Karpas-422 (cell line): ENCODE data around the gene CACNB3. TPM values are rescaled to one million over a fixed set of nuclear protein-coding genes. Genes with fewer than 3 reads are reported as not detected.

Experiments used
- DNase-seq: peaks from one replicate; pipeline ENCODE4 v3.0.0-alpha.2; 2015
- H2AFZ ChIP-seq: fragments of 200-600 bp; sonication (generic); 2 replicates; pipeline ENCODE4 v1.6.1; 2014; ENCODE audit warnings: antibody characterized with exemption, low read length, mixed read lengths
- H3K27ac ChIP-seq: fragments of 200-600 bp; sonication (generic); 2 replicates; pipeline ENCODE4 v1.5.1; 2014; ENCODE audit warnings: mild to moderate bottlenecking, low read length, moderate library complexity
- H3K27me3 ChIP-seq: fragments of 200-600 bp; sonication (generic); 2 replicates; pipeline ENCODE4 v1.6.1; 2014; ENCODE audit warnings: low read length, mixed read lengths
- H3K36me3 ChIP-seq: fragments of 200-600 bp; sonication (generic); 2 replicates; pipeline ENCODE4 v1.6.1; 2014; ENCODE audit warnings: low read length, mixed read lengths; ENCODE audit not compliant: insufficient read depth
- H3K4me1 ChIP-seq: fragments of 200-600 bp; sonication (generic); 2 replicates; pipeline ENCODE4 v1.6.1; 2014; ENCODE audit warnings: mild to moderate bottlenecking, low read length, mixed read lengths
- H3K4me2 ChIP-seq: fragments of 200-600 bp; sonication (generic); 2 replicates; pipeline ENCODE4 v1.6.1; 2014; ENCODE audit warnings: low read length, low read depth, mild to moderate bottlenecking; ENCODE audit not compliant: poor library complexity, severe bottlenecking
- H3K4me3 ChIP-seq: fragments of 200-600 bp; sonication (generic); 2 replicates; pipeline ENCODE4 v1.5.1; 2014; ENCODE audit warnings: mild to moderate bottlenecking, antibody characterized with exemption, low read length, mixed read lengths
- H3K79me2 ChIP-seq: fragments of 200-600 bp; sonication (generic); 2 replicates; pipeline ENCODE4 v1.6.1; 2014; ENCODE audit warnings: mild to moderate bottlenecking, low read length, mixed read lengths
- H3K9ac ChIP-seq: fragments of 200-600 bp; sonication (generic); 2 replicates; pipeline ENCODE4 v1.6.0; 2014; ENCODE audit warnings: low read length
- H3K9me2 ChIP-seq: fragments of 200-600 bp; sonication (generic), shearing (Covaris generic); replicated peaks from 2 replicates; pipeline ENCODE4 v1.6.0; 2014; ENCODE audit warnings: mild to moderate bottlenecking, low read length, moderate library complexity; ENCODE audit not compliant: insufficient read depth
- H3K9me3 ChIP-seq: fragments of 300-700, 200-600 bp; sonication (generic); 2 replicates; pipeline ENCODE4 v1.6.1; 2014; ENCODE audit warnings: low read length, mixed read lengths
- H4K20me1 ChIP-seq: fragments of 200-600 bp; sonication (generic); 2 replicates; pipeline ENCODE4 v1.6.1; 2014; ENCODE audit warnings: mild to moderate bottlenecking, antibody characterized with exemption, low read length, low read depth; ENCODE audit not compliant: insufficient read depth
- total RNA-seq: library from RNA; depleted of rRNA; stranded (reverse); fragments of >200 nt; shearing (Covaris generic); gene quantifications from 2 replicates; pipeline ENCODE4 v1.2.3, GENCODE V29; 2014; ENCODE audit warnings: low replicate concordance

The CACNB3 gene
- total RNA-seq, 1 experiment from 2014 or later = 3.1 TPM

DNA sequence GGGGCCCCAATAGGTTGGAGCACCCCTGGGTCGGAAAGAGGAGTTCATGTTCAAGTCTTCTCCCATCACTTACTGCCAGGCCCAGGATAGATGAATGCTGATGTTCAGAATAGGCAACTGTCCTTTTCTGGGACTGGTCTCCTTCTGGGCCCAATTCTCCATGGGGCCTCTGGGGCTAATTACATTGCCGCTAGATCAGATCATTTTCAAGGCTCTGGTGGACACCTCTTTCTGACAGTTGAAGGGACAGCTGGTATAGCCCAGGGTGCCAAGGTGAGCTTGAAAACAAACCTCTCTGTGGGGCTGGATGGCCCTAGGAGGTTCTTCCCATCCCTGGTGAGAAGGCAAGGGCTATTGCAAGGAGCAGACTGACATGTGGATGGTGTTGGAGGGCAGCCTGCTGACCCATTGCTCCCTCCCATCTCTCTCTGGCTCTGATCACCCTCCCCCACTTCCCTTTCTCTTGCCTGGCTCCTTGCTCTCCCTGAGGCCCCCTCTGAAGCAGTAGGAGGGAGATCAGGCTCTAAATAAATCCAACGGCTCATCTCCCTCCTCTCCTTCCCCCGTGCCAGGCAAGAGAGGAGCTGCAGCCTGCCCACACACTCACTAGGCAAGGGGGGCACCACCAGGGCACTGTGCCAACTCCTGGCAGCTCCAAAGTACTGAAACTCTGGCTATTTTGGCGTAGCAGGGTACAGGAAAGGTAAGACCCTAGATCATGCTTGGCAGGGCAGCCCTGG, 1.9 kb downstream of the CACNB3 start:
- Histone ChIP-seq H3K9ac (no peak overlapping the region), H2AFZ (no peak overlapping the region), H3K79me2 (no peaks in the 10 kb centered on the region), H3K9me2 (no peaks in the 10 kb centered on the region), H3K4me2 (no peak overlapping the region), H3K9me3 (no peaks in the 10 kb centered on the region), H3K4me3 (no peak overlapping the region), H4K20me1 (0 out of 2 replicates have a peak, but pooled peaks cover 9% of the 10 kb centered on the region), H3K27ac (no peak overlapping the region), H3K27me3 (0 out of 2 replicates have a peak, but pooled peaks cover 7% of the 10 kb centered on the region), H3K36me3 (no peaks in the 10 kb centered on the region), H3K4me1 (peaks cover 26% of the 10 kb centered on the region)
- DNase-seq = no peak

DNA sequence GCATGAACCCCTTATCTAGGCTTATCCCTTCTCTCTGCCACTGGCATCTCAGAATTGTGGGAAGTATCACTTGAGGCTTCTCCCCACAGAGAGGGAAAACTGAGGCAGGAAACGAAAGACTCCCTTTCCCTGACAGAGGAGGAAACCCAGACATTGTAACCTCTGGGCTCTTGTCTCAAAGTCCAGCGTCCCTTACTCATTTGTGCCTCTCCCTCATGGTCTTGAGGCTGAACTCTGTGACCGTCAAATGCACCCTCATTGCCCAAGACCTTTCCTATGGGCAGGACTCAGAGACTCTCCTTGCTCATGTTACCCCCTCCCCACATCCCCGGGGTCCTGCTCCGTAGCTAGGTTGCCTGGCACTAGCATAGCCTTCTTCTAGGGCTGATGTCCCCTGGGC, 3.8 kb downstream of the CACNB3 start:
- Histone ChIP-seq H2AFZ (no peak overlapping the region), H4K20me1 (0 out of 2 replicates have a peak, but pooled peaks cover 8% of the 10 kb centered on the region), H3K9me2 (no peaks in the 10 kb centered on the region), H3K9me3 (no peaks in the 10 kb centered on the region), H3K27me3 (no peaks in the 10 kb centered on the region), H3K4me3 (no peak overlapping the region), H3K27ac (no peak overlapping the region), H3K9ac (no peak overlapping the region), H3K4me2 (no peak overlapping the region), H3K36me3 (no peaks in the 10 kb centered on the region), H3K79me2 (no peaks in the 10 kb centered on the region), H3K4me1 (peaks cover 12% of the 10 kb centered on the region)
- no peak for DNase-seq

DNA sequence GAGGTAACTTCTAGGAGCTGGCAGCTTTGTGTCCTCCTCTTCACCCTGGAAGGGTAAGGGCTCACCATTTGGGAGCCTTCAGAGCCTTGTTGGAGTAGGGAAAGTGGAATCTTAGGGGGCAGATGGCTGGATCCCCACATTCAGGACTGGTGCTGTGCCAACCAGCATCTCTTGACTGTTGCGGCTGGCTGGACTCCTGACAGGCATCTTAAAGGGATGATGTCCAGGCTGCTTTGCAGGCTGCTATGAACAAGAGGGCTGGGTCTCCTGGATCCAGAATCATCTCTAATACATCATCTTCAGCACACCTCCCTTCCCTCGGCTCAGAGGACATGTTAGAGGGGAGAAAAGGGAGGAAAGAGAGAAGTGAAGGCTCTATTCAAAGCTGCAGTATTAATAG, 4.4 kb downstream of the CACNB3 start:
- H3K9me3 ChIP-seq = no peaks in the 10 kb centered on the region
- no peak overlapping the region for H3K9ac ChIP-seq
- DNase-seq = no peak
- no peak overlapping the region for H3K4me2 ChIP-seq
- H3K9me2 ChIP-seq = no peaks in the 10 kb centered on the region
- H3K27me3 ChIP-seq = no peaks in the 10 kb centered on the region
- no peaks in the 10 kb centered on the region for H3K79me2 ChIP-seq
- H4K20me1 ChIP-seq = 0 out of 2 replicates have a peak, but pooled peaks cover 8% of the 10 kb centered on the region
- peaks cover 10% of the 10 kb centered on the region for H3K4me1 ChIP-seq
- no peak overlapping the region for H3K27ac ChIP-seq
- no peaks in the 10 kb centered on the region for H3K36me3 ChIP-seq
- H3K4me3 ChIP-seq = no peak overlapping the region
- H2AFZ ChIP-seq = no peak overlapping the region

GRCh38 chr12:48823281-48823680, 5.0 kb downstream of the CACNB3 start:
- H3K9me2 ChIP-seq = no peaks in the 10 kb centered on the region
- no peaks in the 10 kb centered on the region for H3K27me3 ChIP-seq
- no peak overlapping the region for H3K9ac ChIP-seq
- 0 out of 2 replicates have a peak, but pooled peaks cover 11% of the 10 kb centered on the region for H4K20me1 ChIP-seq
- peaks cover 5% of the 10 kb centered on the region for H3K4me1 ChIP-seq
- no peaks in the 10 kb centered on the region for H3K36me3 ChIP-seq
- no peak overlapping the region for H2AFZ ChIP-seq
- no peak overlapping the region for H3K27ac ChIP-seq
- H3K79me2 ChIP-seq = no peaks in the 10 kb centered on the region
- no peak overlapping the region for H3K4me3 ChIP-seq
- no peaks in the 10 kb centered on the region for H3K9me3 ChIP-seq
- no peak for DNase-seq
- H3K4me2 ChIP-seq = no peak overlapping the region

DNA sequence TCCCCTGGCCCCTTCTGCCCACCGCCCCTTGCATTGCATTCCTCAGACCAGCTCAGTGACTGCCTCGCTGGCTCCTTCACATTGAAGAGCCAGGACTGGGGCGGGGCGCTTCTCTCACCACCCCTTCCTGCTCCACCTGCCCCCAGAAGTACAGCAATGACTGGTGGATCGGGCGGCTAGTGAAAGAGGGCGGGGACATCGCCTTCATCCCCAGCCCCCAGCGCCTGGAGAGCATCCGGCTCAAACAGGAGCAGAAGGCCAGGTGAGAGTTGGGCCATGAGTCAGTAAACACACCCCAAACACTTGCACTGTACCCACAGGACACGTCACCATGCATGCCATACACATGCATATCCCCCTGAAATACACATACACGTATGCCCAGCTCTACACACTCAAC, 5.8 kb downstream of the CACNB3 start:
- Histone ChIP-seq H3K9me2 (no peaks in the 10 kb centered on the region), H3K4me2 (no peak overlapping the region), H3K4me1 (no peaks in the 10 kb centered on the region; the same call in 1 of the 2 replicates), H2AFZ (no peak overlapping the region), H3K4me3 (no peak overlapping the region), H3K79me2 (no peaks in the 10 kb centered on the region), H3K27ac (no peak overlapping the region), H3K36me3 (no peaks in the 10 kb centered on the region), H3K9me3 (no peaks in the 10 kb centered on the region), H3K9ac (no peak overlapping the region), H3K27me3 (no peaks in the 10 kb centered on the region), H4K20me1 (0 out of 2 replicates have a peak, but pooled peaks cover 14% of the 10 kb centered on the region)
- peak; percentile 54 for DNase-seq

DNA sequence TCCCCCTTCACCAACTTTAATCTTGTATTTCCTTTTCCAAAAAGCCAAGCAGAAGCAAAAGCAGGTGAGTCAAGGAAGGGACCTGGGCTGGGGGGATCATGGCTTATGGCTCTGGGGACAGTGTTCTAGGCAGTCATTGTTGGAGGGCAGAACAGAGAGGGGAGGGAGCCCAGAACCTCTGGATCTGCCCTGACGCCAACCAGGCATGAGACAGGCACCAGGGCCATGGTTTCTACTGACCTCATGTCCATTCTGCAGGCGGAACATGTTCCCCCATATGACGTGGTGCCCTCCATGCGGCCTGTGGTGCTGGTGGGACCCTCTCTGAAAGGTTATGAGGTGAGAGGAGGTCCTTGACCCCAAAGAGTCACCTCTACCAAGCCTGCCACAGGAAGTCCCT, 6.6 kb downstream of the CACNB3 start:
- no peak overlapping the region for H3K4me3 ChIP-seq
- no peak for DNase-seq

DNA sequence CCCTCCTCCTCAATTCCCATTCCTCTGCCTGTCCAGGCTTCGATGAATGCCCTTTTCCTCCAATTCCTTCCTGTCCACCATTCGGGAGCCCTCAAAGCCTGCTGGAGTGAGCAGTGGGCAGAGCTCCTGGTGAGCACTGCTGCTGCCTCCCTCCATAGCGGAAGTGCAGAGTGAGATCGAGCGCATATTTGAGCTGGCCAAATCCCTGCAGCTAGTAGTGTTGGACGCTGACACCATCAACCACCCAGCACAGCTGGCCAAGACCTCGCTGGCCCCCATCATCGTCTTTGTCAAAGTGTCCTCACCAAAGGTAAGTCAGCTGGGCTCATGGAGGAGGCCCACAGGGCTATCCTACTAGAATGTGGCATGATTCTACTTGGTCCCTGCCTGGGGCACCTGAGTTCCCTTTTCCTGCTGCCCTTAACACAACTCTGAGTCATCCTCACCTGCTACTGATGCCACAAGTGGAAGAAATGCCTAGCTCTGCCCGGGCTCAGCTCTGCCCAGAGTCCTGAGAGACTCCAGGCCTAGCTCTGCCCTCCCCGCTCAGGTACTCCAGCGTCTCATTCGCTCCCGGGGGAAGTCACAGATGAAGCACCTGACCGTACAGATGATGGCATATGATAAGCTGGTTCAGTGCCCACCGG, 8.0 kb downstream of the CACNB3 start:
- H3K4me3 ChIP-seq = no peak overlapping the region
- 0 out of 2 replicates have a peak, but pooled peaks cover 19% of the 10 kb centered on the region for H4K20me1 ChIP-seq
- peak; percentile 50 for DNase-seq
- no peaks in the 10 kb centered on the region for H3K9me3 ChIP-seq
- no peaks in the 10 kb centered on the region; the same call in 1 of the 2 replicates for H3K4me1 ChIP-seq
- H3K4me2 ChIP-seq = no peak overlapping the region
- H2AFZ ChIP-seq = no peak overlapping the region
- no peak overlapping the region for H3K9ac ChIP-seq
- H3K36me3 ChIP-seq = peaks cover 13% of the 10 kb centered on the region; the same call in 1 of the 2 replicates
- no peaks in the 10 kb centered on the region for H3K27me3 ChIP-seq
- H3K9me2 ChIP-seq = no peaks in the 10 kb centered on the region
- no peaks in the 10 kb centered on the region for H3K79me2 ChIP-seq
- H3K27ac ChIP-seq = no peak overlapping the region

More for the DNA sequence above, 6.6 kb downstream of the CACNB3 start:
- Histone ChIP-seq H3K4me2 (no peak overlapping the region), H3K36me3 (peaks cover 6% of the 10 kb centered on the region; the same call in 1 of the 2 replicates), H2AFZ (no peak overlapping the region), H3K4me1 (no peaks in the 10 kb centered on the region; the same call in 1 of the 2 replicates), H3K79me2 (no peaks in the 10 kb centered on the region), H4K20me1 (0 out of 2 replicates have a peak, but pooled peaks cover 19% of the 10 kb centered on the region), H3K9me3 (no peaks in the 10 kb centered on the region), H3K27ac (no peak overlapping the region), H3K9me2 (no peaks in the 10 kb centered on the region), H3K27me3 (no peaks in the 10 kb centered on the region), H3K9ac (no peak overlapping the region)

DNA sequence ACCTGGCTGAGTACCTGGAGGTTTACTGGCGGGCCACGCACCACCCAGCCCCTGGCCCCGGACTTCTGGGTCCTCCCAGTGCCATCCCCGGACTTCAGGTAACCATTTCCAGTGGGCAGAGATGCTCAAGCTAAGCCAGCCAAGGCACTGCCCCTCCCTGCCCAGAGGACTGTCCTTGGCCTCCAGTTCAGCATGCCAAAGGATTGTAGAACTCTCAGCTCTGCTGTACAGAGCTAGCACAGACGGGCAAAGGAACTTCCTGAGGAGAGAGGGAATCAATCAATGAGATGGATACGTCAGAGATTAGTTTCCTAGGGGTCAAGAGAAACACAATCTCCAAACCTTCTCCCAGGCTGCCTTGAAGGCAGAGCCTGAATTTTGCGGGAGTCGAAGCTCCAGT, 8.7 kb downstream of the CACNB3 start:
- Histone ChIP-seq H3K4me1 (no peaks in the 10 kb centered on the region; the same call in 1 of the 2 replicates), H3K9me2 (no peaks in the 10 kb centered on the region), H3K4me2 (no peak overlapping the region), H3K27ac (no peak overlapping the region), H3K4me3 (no peak overlapping the region), H2AFZ (no peak overlapping the region), H3K36me3 (peaks cover 19% of the 10 kb centered on the region; the same call in 1 of the 2 replicates), H3K79me2 (no peaks in the 10 kb centered on the region), H3K9ac (no peak overlapping the region), H3K9me3 (no peaks in the 10 kb centered on the region), H3K27me3 (no peaks in the 10 kb centered on the region), H4K20me1 (0 out of 2 replicates have a peak, but pooled peaks cover 19% of the 10 kb centered on the region)
- no peak for DNase-seq
